ENCODE measurements around the gene CD300LF. TPM values are rescaled to one million over a fixed set of nuclear protein-coding genes. Genes with fewer than 3 reads are reported as not detected.
A peak's percentile ranks its signal among the peaks of the same experiment; 100 is the strongest.

CD300LF gene
- total and polyA plus RNA-seq, 2 donors = 0.63 to 1.3 TPM

GRCh38 chr17:74752415-74752814 lies 39.7 kb upstream of the CD300LF start:
- Histone ChIP-seq H3K4me1 (ENCODE audit: insufficient read depth) (peaks cover 3% of the 10 kb centered on the region), H3K27ac (ENCODE audit: low read depth) (no peak overlapping the region)
- no peak for DNase-seq (ENCODE audit: extremely low spot score)

DNA sequence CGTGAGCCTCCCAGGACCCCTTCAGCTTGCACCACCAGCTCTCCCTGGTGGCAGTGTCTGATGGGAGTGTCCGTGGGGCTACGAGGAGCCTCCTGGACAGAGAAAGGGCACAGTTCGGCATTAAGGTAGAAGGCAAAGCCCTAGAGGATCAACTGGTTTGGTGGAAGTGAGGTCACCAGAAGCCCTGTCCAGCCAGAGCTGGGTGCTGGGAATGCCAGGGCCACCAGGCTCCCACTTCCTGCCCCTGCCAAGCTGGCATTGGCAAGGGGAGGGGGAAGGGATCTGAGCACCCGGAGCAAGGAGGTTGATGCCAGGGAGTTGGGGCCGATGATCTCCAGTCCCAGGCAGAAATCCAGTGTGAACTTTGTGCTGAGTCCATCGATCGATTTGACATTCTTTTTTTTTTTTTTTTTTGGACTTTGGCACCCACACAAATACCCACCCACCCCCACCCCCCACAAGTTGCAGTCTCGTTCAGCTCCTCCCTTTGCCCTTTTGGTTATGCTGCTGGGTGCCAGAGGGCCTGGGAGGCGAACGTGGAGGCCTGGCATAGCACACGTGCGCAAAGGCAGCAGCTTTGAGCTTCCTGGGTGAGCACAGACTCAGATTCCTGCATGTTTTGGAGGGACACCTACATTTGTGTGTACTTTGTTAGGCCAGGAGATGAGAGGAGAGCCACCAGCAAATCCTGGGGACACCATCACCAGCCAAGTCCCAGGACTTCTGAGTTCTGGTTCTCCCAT lies 37.8 kb upstream of the CD300LF start:
- peak overlapping the region; percentile 77 for H3K4me3 ChIP-seq (ENCODE audit: low read depth, low read length)
- no peaks in the 10 kb centered on the region for H3K36me3 ChIP-seq (ENCODE audit: insufficient read depth)
- H3K4me1 ChIP-seq (ENCODE audit: insufficient read depth) = no peaks in the 10 kb centered on the region
- DNase-seq (ENCODE audit: extremely low spot score) = no peak
- H3K27ac ChIP-seq (ENCODE audit: low read depth) = no peak overlapping the region
- WGBS = 65% methylated on average over 13 of the region's 13 CpGs

More at GRCh38 chr17:74752415-74752814, 39.7 kb upstream of the CD300LF start:
- 93% methylated on average over 9 of the region's 9 CpGs for WGBS
- no peak overlapping the region for H3K4me3 ChIP-seq (ENCODE audit: low read depth, low read length)
- no peaks in the 10 kb centered on the region for H3K36me3 ChIP-seq (ENCODE audit: insufficient read depth)

DNA sequence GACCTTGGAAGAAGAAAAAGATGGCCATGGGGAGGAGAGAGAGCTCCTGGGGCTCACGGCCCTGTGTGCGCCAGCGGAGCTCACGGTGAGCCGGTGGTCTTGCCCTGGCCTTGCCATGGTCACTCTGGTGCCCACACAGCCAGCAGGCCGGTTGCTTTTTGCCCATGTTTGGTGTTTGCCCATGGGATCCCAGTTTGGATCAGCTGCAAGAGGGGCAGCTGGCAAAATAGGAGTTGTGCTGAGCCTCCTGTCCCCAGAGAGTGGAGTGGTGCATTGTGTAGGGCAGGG lies 37.3 kb upstream of the CD300LF start:
- peak overlapping the region; percentile 77 for H3K4me3 ChIP-seq (ENCODE audit: low read depth, low read length)
- no peak overlapping the region for H3K27ac ChIP-seq (ENCODE audit: low read depth)
- 56% methylated on average over 6 of the region's 6 CpGs for WGBS
- H3K4me1 ChIP-seq (ENCODE audit: insufficient read depth) = no peaks in the 10 kb centered on the region
- DNase-seq (ENCODE audit: extremely low spot score) = no peak
- H3K36me3 ChIP-seq (ENCODE audit: insufficient read depth) = no peaks in the 10 kb centered on the region

DNA sequence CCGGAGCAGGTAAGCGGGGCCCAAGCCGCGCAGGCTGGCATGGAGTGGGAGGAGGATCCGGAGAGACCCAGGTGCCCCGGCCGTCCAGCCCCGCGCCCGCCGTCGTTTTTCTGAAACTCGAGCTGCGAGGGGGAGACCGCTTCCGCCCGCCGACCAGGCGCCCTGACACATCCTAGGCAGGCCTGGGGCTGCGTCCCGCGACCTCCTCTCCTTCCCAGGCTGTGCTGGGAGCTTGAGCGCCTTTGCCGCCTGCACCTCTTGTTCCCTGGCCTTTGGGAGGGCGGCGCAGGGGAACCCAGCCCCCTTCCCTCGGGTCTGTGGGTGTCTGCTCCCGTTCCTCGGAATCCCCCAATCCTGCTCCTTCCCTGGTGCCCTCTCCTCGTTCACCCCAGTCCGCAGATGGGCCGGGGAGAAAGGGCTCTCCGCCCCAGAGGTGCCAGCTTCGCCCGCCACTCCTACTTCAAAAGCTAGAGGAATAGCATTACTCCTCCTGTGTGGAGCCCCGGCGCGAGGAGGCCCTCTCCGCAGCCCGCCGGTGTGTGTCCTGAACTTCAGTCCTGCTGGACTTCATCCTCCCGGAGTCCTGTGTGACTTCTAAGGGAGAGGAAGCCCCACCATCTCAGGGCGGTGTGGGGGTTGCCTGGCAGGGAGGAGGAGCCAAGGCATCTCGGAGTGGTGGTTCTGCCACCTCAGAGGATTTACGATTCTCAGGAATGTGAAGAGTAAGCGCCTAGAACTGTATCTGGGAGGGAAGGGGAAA lies 36.7 kb upstream of the CD300LF start:
- Histone ChIP-seq H3K4me3 (ENCODE audit: low read depth, low read length) (peak overlapping the region; percentile 77), H3K27ac (ENCODE audit: low read depth) (no peak overlapping the region), H3K36me3 (ENCODE audit: insufficient read depth) (no peaks in the 10 kb centered on the region), H3K4me1 (ENCODE audit: insufficient read depth) (no peaks in the 10 kb centered on the region)
- WGBS = 4% methylated on average over 46 of the region's 46 CpGs
- no peak for DNase-seq (ENCODE audit: extremely low spot score)

DNA sequence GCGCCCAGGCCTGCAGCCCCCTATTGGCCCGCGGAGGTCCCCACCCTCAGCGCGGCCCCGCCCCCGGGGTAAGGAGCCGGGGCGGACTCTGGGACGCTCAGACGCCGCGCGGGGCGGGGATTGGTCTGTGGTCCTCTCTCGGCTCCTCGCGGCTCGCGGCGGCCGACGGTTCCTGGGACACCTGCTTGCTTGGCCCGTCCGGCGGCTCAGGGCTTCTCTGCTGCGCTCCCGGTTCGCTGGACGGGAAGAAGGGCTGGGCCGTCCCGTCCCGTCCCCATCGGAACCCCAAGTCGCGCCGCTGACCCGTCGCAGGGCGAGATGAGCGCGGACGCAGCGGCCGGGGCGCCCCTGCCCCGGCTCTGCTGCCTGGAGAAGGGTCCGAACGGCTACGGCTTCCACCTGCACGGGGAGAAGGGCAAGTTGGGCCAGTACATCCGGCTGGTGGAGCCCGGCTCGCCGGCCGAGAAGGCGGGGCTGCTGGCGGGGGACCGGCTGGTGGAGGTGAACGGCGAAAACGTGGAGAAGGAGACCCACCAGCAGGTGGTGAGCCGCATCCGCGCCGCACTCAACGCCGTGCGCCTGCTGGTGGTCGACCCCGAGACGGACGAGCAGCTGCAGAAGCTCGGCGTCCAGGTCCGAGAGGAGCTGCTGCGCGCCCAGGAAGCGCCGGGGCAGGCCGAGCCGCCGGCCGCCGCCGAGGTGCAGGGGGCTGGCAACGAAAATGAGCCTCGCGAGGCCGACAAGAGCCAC lies 36.0 kb upstream of the CD300LF start, which contains the start of gene NHERF1:
TSS of gene NHERF1 (plus strand) at position 100 of the 750 bp plus-strand sequence. CDS start at position 319, 219 bp downstream.
- Histone ChIP-seq H3K36me3 (ENCODE audit: insufficient read depth) (no peaks in the 10 kb centered on the region), H3K4me3 (ENCODE audit: low read depth, low read length) (peak within 1 kb of the TSS; percentile 77), H3K27ac (ENCODE audit: low read depth) (peak within 1 kb of the TSS; percentile 29), H3K4me1 (ENCODE audit: insufficient read depth) (no peaks in the 10 kb centered on the region)
- WGBS = under 1% methylated on average over 90 of the region's 90 CpGs
- peak; percentile 76 for DNase-seq (ENCODE audit: extremely low spot score)

DNA sequence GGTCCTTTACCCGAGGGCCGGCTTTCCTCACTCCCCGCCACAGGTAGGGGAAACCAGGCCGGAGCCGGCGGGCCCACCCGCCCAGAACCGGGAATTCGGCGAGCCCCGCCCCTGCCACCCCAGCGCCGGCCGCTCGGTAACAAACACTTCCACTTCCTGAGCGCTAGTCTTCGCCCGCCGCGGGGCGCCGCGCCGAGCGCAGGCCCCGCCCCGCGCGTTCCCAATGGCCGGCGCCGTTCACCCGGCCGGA lies 35.5 kb upstream of the CD300LF start:
- Histone ChIP-seq H3K36me3 (ENCODE audit: insufficient read depth) (no peaks in the 10 kb centered on the region), H3K27ac (ENCODE audit: low read depth) (peak overlapping the region; percentile 29), H3K4me1 (ENCODE audit: insufficient read depth) (no peaks in the 10 kb centered on the region), H3K4me3 (ENCODE audit: low read depth, low read length) (peak overlapping the region; percentile 27)
- DNase-seq (ENCODE audit: extremely low spot score) = no peak
- under 1% methylated on average over 34 of the region's 34 CpGs for WGBS

GRCh38 chr17:74746922-74747321 lies 34.2 kb upstream of the CD300LF start:
- Histone ChIP-seq H3K27ac (ENCODE audit: low read depth) (no peak overlapping the region), H3K36me3 (ENCODE audit: insufficient read depth) (no peaks in the 10 kb centered on the region), H3K4me3 (ENCODE audit: low read depth, low read length) (no peak overlapping the region), H3K4me1 (ENCODE audit: insufficient read depth) (no peaks in the 10 kb centered on the region)
- DNase-seq (ENCODE audit: extremely low spot score) = no peak
- WGBS = 22% methylated on average over 6 of the region's 6 CpGs

- DNase-seq (ENCODE audit: extremely low spot score) = no peak
- Histone ChIP-seq H3K36me3 (ENCODE audit: insufficient read depth) (no peaks in the 10 kb centered on the region), H3K4me3 (ENCODE audit: low read depth, low read length) (no peak overlapping the region), H3K27ac (ENCODE audit: low read depth) (no peak overlapping the region), H3K4me1 (ENCODE audit: insufficient read depth) (no peaks in the 10 kb centered on the region)
- WGBS = 59% methylated on average over 5 of the region's 5 CpGs
Measured at GRCh38 chr17:74746376-74746775, 33.7 kb upstream of the CD300LF start.

GRCh38 chr17:74745548-74746177 lies 32.9 kb upstream of the CD300LF start:
- H3K27ac ChIP-seq (ENCODE audit: low read depth) = no peak overlapping the region
- H3K4me3 ChIP-seq (ENCODE audit: low read depth, low read length) = no peak overlapping the region
- H3K4me1 ChIP-seq (ENCODE audit: insufficient read depth) = no peaks in the 10 kb centered on the region
- H3K36me3 ChIP-seq (ENCODE audit: insufficient read depth) = no peaks in the 10 kb centered on the region
- 85% methylated on average over 8 of the region's 8 CpGs for WGBS
- DNase-seq (ENCODE audit: extremely low spot score) = no peak

DNA sequence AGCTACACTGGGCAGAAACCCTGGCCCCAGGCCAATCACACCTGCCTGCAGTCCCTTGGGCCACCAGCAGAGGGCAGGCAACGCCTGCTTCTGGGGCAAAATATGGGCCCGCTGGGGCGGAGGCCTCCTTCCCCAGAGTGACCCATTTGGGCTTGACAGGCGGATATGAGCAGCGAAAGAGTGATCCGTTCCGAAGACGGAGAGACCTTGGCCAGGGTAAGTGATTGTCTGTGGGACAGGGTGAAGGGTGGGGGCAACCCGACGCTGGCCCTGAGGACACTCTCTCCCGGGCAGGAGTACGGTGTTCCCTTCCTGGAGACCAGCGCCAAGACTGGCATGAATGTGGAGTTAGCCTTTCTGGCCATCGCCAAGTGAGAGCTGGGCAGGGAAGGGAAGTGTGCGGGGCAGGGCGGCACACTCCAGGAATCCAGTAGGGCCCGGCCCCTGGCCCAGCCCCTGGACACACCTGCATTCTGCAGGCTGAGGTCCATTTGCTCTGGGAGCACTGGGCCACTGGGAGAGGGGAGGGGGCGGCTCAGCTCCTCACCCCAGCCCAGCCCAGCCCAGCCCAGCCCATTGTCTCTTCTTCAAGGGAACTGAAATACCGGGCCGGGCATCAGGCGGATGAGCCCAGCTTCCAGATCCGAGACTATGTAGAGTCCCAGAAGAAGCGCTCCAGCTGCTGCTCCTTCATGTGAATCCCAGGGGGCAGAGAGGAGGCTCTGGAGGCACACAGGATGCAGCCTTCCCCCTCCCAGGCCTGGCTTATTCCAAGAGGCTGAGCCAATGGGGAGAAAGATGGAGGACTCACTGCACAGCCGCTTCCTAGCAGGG lies 32.2 kb upstream of the CD300LF start:
- no peak overlapping the region for H3K27ac ChIP-seq (ENCODE audit: low read depth)
- no peaks in the 10 kb centered on the region for H3K4me1 ChIP-seq (ENCODE audit: insufficient read depth)
- WGBS = 34% methylated on average over 24 of the region's 24 CpGs
- no peak overlapping the region for H3K4me3 ChIP-seq (ENCODE audit: low read depth, low read length)
- H3K36me3 ChIP-seq (ENCODE audit: insufficient read depth) = no peaks in the 10 kb centered on the region
- DNase-seq (ENCODE audit: extremely low spot score) = no peak

- H3K4me1 ChIP-seq (ENCODE audit: insufficient read depth) = no peaks in the 10 kb centered on the region
- WGBS = 53% methylated on average over 2 of the region's 2 CpGs
- no peak overlapping the region for H3K27ac ChIP-seq (ENCODE audit: low read depth)
- no peak for DNase-seq (ENCODE audit: extremely low spot score)
- no peaks in the 10 kb centered on the region for H3K36me3 ChIP-seq (ENCODE audit: insufficient read depth)
- no peak overlapping the region for H3K4me3 ChIP-seq (ENCODE audit: low read depth, low read length)
Measured at GRCh38 chr17:74744349-74744713, 31.6 kb upstream of the CD300LF start.

DNA sequence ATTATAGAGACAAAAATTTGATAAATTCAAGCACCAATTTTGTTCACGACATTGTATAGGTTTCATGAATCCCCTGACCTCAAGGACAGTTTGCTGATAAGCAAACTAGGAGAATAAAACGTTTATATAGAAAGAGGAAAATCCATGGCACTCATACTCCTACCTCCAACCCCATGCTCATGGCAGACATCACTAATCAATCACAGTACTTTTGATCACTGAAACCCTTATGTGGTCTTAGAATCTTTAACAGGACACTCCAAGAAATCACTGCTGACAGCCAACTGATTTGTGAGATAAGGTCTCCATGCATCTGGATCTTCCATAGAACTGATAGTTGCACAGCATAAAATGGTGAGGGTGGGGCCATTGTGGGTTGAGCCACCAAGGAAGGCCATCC lies 31.0 kb upstream of the CD300LF start:
- Histone ChIP-seq H3K4me3 (ENCODE audit: low read depth, low read length) (no peak overlapping the region), H3K27ac (ENCODE audit: low read depth) (no peak overlapping the region), H3K4me1 (ENCODE audit: insufficient read depth) (no peaks in the 10 kb centered on the region), H3K36me3 (ENCODE audit: insufficient read depth) (no peaks in the 10 kb centered on the region)
- WGBS = 65% methylated on average over 2 of the region's 2 CpGs
- DNase-seq (ENCODE audit: extremely low spot score) = no peak

DNA sequence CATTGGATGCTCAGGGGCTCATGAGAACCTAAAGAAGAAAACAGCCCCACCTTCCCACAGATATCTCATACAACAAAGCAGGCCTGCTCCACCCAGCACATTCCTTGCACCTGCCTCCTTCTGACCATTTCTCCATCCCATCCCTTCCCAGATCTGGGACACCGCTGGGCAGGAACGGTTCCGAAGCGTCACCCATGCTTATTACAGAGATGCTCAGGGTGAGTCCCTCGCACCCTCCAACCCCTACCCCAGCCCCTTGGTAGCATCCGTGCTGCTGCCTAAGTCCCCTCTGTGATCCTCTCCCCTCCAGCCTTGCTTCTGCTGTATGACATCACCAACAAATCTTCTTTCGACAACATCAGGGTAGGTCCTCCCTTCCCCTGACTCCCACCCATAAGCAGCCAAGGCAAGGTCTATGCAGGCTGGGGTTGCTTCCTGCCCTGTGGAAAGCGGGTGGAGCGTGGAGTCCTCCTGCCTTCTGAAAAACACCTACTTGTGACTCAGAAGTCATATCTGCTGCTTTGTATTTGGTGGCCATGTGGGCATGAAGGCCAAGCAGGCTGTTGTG lies 30.3 kb upstream of the CD300LF start:
- H3K4me1 ChIP-seq (ENCODE audit: insufficient read depth) = no peaks in the 10 kb centered on the region
- 88% methylated on average over 9 of the region's 9 CpGs for WGBS
- H3K4me3 ChIP-seq (ENCODE audit: low read depth, low read length) = no peak overlapping the region
- no peak for DNase-seq (ENCODE audit: extremely low spot score)
- H3K36me3 ChIP-seq (ENCODE audit: insufficient read depth) = no peaks in the 10 kb centered on the region
- no peak overlapping the region for H3K27ac ChIP-seq (ENCODE audit: low read depth)
